Skin epidermis (tissue), 12 donors: ENCODE results near the gene CCL17.
A peak's percentile ranks its signal among the peaks of the same experiment; 100 is the strongest.
"Not testable (repeated sequence)": the region's sequence is repeated elsewhere in the genome, so short reads cannot be mapped to it uniquely, and the experiment has no call there.

ENCODE experiments used
- H3K27ac ChIP-seq, 21 experiments: fragments of 200-600 bp; sonication (generic) in 11 of 21; one replicate each; pipeline ENCODE4 v1.5.0; 2020; ENCODE audit warnings: mild to moderate bottlenecking in 3 of 21, inconsistent platforms in 2 of 21, moderate library complexity in 2 of 21
- H3K4me3 ChIP-seq, 7 experiments: fragments of 200-600 bp; sonication (generic) in 2 of 7; one replicate each; pipeline ENCODE4 v1.5.0; 2020; ENCODE audit warnings: inconsistent platforms in 2 of 7, mild to moderate bottlenecking in 2 of 7, moderate library complexity in 1 of 7

CCL17 gene

GRCh38 chr16:57403965-57404817 lies at the start of gene CCL17:
CCL17 (plus strand) TSS chr16:57404767; CDS start chr16:57413933, 9,166 bp downstream.
- Histone ChIP-seq H3K27ac (no peak within 1 kb of the TSS), H3K4me3 (no peak within 1 kb of the TSS)

- no peak overlapping the region for H3K27ac ChIP-seq
- no peak overlapping the region for H3K4me3 ChIP-seq
Measured at GRCh38 chr16:57355898-57356414, 48.6 kb upstream of the CCL17 start.

- H3K27ac ChIP-seq, result no peak overlapping the region
- no peak overlapping the region for H3K4me3 ChIP-seq
Measured at GRCh38 chr16:57356547-57356946, 48.0 kb upstream of the CCL17 start.

GRCh38 chr16:57357330-57358085 lies 47.1 kb upstream of the CCL17 start:
- Histone ChIP-seq H3K4me3 (no peak overlapping the region), H3K27ac (no peak overlapping the region)

GRCh38 chr16:57358086-57358420 lies 46.5 kb upstream of the CCL17 start:
- no peak overlapping the region for H3K27ac ChIP-seq

GRCh38 chr16:57358527-57359095 lies 46.0 kb upstream of the CCL17 start, which contains the start of gene CCL22:
CCL22 (plus strand) TSS chr16:57358783; CDS start chr16:57358817, 34 bp downstream.
- no peak within 1 kb of the TSS for H3K27ac ChIP-seq
- H3K4me3 ChIP-seq, result no peak within 1 kb of the TSS

More at GRCh38 chr16:57358086-57358420, 46.5 kb upstream of the CCL17 start:
- H3K4me3 ChIP-seq, result no peak overlapping the region

- peak overlapping the region in 1 of 21 experiments; percentile 43 for H3K27ac ChIP-seq
- no peak overlapping the region for H3K4me3 ChIP-seq
Measured at GRCh38 chr16:57360321-57360935, 44.1 kb upstream of the CCL17 start.

GRCh38 chr16:57361404-57361803 lies 43.2 kb upstream of the CCL17 start:
- Histone ChIP-seq H3K27ac (no peak overlapping the region), H3K4me3 (no peak overlapping the region)

- Histone ChIP-seq H3K4me3 (no peak overlapping the region), H3K27ac (no peak overlapping the region)
Measured at GRCh38 chr16:57364143-57364542, 40.4 kb upstream of the CCL17 start.

GRCh38 chr16:57366544-57367040 lies 38.0 kb upstream of the CCL17 start:
- Histone ChIP-seq H3K27ac (no peak overlapping the region), H3K4me3 (no peak overlapping the region)

GRCh38 chr16:57367116-57367752 lies 37.3 kb upstream of the CCL17 start:
- no peak overlapping the region for H3K27ac ChIP-seq
- no peak overlapping the region for H3K4me3 ChIP-seq

- Histone ChIP-seq H3K4me3 (peak overlapping the region in 6 of 7 experiments; percentile 21 to 52 (median 40)), H3K27ac (peak overlapping the region in 14 of 21 experiments; percentile 15 to 85 (median 67))
Measured at GRCh38 chr16:57371494-57372371, 32.8 kb upstream of the CCL17 start.

- Histone ChIP-seq H3K27ac (peak within 1 kb of the TSS in 19 of 21 experiments; percentile 22 to 88 (median 75)), H3K4me3 (peak within 1 kb of the TSS; percentile 21 to 52 (median 41))
Measured at GRCh38 chr16:57372372-57373116, 32.0 kb upstream of the CCL17 start, which contains the start of gene CX3CL1. CX3CL1 (plus strand) TSS chr16:57372490; CDS start chr16:57372569, 79 bp downstream.

- peak overlapping the region; percentile 21 to 52 (median 41) for H3K4me3 ChIP-seq
- peak overlapping the region in 18 of 21 experiments; percentile 20 to 88 (median 75) for H3K27ac ChIP-seq
Measured at GRCh38 chr16:57373117-57373947, 31.2 kb upstream of the CCL17 start.

- H3K4me3 ChIP-seq, result peak overlapping the region in 6 of 7 experiments; percentile 1 to 52 (median 40)
- H3K27ac ChIP-seq, result peak overlapping the region in 16 of 21 experiments; percentile 20 to 88 (median 74)
Measured at GRCh38 chr16:57374067-57374534, 30.5 kb upstream of the CCL17 start.

- H3K27ac ChIP-seq, result peak overlapping the region in 1 of 21 experiments; percentile 72
- H3K4me3 ChIP-seq, result not testable (repeated sequence)
Measured at GRCh38 chr16:57374925-57375465, 29.6 kb upstream of the CCL17 start.
